ENCODE data around the gene GARIN5A.

DNA sequence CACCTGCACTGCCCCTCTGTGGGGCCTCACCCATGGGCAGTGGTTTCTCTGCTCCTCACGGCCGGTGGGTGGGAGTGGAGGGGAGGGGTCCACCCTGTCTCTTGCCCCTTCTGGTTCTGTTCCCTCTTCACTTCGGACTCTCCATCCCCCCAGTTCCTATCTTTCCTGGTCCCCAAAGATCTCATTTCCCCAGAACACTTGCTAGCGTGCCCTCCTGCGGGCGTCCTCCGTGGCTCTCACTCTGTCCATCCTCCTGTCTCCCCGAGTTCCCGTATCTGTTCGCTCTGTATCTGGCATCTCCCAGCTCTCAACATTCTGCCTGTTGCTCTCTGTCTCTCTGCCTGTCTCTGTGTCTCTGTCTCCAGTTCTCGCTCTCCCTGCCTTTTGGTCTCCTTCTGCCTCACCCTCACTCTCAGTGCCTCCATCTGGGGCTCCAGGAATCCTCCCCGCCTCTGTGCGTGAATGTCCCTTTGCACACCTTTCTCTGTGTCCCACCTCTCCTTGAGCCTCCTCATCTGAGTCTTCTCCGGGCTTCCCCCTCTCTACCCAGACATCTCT lies 57.5 kb downstream of the GARIN5A start:
- TF ChIP-seq, protein P1, sequence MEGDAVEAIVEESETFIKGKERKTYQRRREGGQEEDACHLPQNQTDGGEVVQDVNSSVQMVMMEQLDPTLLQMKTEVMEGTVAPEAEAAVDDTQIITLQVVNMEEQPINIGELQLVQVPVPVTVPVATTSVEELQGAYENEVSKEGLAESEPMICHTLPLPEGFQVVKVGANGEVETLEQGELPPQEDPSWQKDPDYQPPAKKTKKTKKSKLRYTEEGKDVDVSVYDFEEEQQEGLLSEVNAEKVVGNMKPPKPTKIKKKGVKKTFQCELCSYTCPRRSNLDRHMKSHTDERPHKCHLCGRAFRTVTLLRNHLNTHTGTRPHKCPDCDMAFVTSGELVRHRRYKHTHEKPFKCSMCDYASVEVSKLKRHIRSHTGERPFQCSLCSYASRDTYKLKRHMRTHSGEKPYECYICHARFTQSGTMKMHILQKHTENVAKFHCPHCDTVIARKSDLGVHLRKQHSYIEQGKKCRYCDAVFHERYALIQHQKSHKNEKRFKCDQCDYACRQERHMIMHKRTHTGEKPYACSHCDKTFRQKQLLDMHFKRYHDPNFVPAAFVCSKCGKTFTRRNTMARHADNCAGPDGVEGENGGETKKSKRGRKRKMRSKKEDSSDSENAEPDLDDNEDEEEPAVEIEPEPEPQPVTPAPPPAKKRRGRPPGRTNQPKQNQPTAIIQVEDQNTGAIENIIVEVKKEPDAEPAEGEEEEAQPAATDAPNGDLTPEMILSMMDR (IDR thresholded peaks at IDR 0.05): no peak
- no peak for TF ChIP-seq ZFX (IDR thresholded peaks at IDR 0.05; ENCODE audit: borderline replicate concordance)
